Measurements from ENCODE around the gene D2HGDH.

D2HGDH gene

GRCh38 chr2:241743620-241744019 is 9.2 kb downstream of the D2HGDH start:
- Histone ChIP-seq H4K20me1 (ENCODE audit: control insufficient read depth, insufficient read depth, low read depth, low read length) (peaks cover 4% of the 10 kb centered on the region; the same call in 1 of the 2 replicates), H3K4me3 (ENCODE audit: low read length) (no peak overlapping the region), H3K27ac (ENCODE audit: low read depth, low read length) (no peak overlapping the region), H3K36me3 (ENCODE audit: control insufficient read depth, low read length) (peaks cover 60% of the 10 kb centered on the region), H3K4me2 (ENCODE audit: low read length) (no peak overlapping the region), H3K79me2 (ENCODE audit: control insufficient read depth, low read length) (peaks cover 36% of the 10 kb centered on the region), H3K9me2 (replicated peaks; ENCODE audit: control insufficient read depth, low read length) (no peaks in the 10 kb centered on the region), H3K4me1 (ENCODE audit: control insufficient read depth, low read length) (no peaks in the 10 kb centered on the region), H3F3A (ENCODE audit: control insufficient read depth, insufficient read depth) (no peaks in the 10 kb centered on the region), H3K9me3 (ENCODE audit: control insufficient read depth, insufficient read depth, low read length) (no peaks in the 10 kb centered on the region), H3K27me3 (ENCODE audit: control insufficient read depth, low read length) (no peaks in the 10 kb centered on the region)
- no peak for TF ChIP-seq EZH2phosphoT487 (IDR thresholded peaks at IDR 0.05; ENCODE audit: borderline replicate concordance, low read length)
- TF ChIP-seq, protein P1, sequence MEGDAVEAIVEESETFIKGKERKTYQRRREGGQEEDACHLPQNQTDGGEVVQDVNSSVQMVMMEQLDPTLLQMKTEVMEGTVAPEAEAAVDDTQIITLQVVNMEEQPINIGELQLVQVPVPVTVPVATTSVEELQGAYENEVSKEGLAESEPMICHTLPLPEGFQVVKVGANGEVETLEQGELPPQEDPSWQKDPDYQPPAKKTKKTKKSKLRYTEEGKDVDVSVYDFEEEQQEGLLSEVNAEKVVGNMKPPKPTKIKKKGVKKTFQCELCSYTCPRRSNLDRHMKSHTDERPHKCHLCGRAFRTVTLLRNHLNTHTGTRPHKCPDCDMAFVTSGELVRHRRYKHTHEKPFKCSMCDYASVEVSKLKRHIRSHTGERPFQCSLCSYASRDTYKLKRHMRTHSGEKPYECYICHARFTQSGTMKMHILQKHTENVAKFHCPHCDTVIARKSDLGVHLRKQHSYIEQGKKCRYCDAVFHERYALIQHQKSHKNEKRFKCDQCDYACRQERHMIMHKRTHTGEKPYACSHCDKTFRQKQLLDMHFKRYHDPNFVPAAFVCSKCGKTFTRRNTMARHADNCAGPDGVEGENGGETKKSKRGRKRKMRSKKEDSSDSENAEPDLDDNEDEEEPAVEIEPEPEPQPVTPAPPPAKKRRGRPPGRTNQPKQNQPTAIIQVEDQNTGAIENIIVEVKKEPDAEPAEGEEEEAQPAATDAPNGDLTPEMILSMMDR (IDR thresholded peaks at IDR 0.05; ENCODE audit: low read depth, low read length, poor library complexity, severe bottlenecking): no peak

- H3K4me3 ChIP-seq (ENCODE audit: low read length): no peak overlapping the region
- H3K9me3 ChIP-seq (ENCODE audit: control insufficient read depth, insufficient read depth, low read length): no peaks in the 10 kb centered on the region
- no peaks in the 10 kb centered on the region for H3K9me2 ChIP-seq (replicated peaks; ENCODE audit: control insufficient read depth, low read length)
- no peaks in the 10 kb centered on the region for H3F3A ChIP-seq (ENCODE audit: control insufficient read depth, insufficient read depth)
- no peak overlapping the region for H3K27ac ChIP-seq (ENCODE audit: low read depth, low read length)
- H3K4me2 ChIP-seq (ENCODE audit: low read length): no peak overlapping the region
- TF ChIP-seq, protein P1 (IDR thresholded peaks at IDR 0.05; ENCODE audit: low read depth, low read length, poor library complexity, severe bottlenecking): no peak
- no peak for TF ChIP-seq EZH2phosphoT487 (IDR thresholded peaks at IDR 0.05; ENCODE audit: borderline replicate concordance, low read length)
- H3K4me1 ChIP-seq (ENCODE audit: control insufficient read depth, low read length): no peaks in the 10 kb centered on the region
- H3K27me3 ChIP-seq (ENCODE audit: control insufficient read depth, low read length): no peaks in the 10 kb centered on the region
- peaks cover 60% of the 10 kb centered on the region for H3K36me3 ChIP-seq (ENCODE audit: control insufficient read depth, low read length)
- H3K79me2 ChIP-seq (ENCODE audit: control insufficient read depth, low read length): peaks cover 31% of the 10 kb centered on the region
- H4K20me1 ChIP-seq (ENCODE audit: control insufficient read depth, insufficient read depth, low read depth, low read length): peaks cover 4% of the 10 kb centered on the region; the same call in 1 of the 2 replicates
Measured at GRCh38 chr2:241744028-241744754, 9.8 kb downstream of the D2HGDH start.

DNA sequence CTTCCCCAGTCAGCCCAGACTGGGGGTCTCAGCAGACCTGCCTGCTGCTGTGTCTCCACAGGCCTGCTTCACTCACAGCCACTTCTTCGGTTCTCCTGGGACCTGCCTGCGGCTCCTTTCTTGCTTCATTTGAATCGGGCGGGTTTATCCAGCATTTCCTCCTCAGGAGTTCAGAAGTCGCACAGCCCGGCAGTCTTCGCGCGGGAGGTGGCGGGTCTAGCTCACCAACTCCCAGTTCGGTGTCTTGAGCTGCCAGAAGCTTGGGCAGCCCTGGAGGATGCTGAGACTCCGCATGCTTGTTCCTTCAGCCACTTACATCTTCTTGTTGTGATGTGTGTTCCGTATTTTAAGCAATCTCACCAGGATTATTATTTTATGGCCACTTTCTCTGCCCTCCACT is 10.8 kb downstream of the D2HGDH start:
- H3K9me2 ChIP-seq (replicated peaks; ENCODE audit: control insufficient read depth, low read length): no peaks in the 10 kb centered on the region
- no peaks in the 10 kb centered on the region for H3K4me1 ChIP-seq (ENCODE audit: control insufficient read depth, low read length)
- no peak overlapping the region for H3K4me3 ChIP-seq (ENCODE audit: low read length)
- H3K27me3 ChIP-seq (ENCODE audit: control insufficient read depth, low read length): no peaks in the 10 kb centered on the region
- H3K36me3 ChIP-seq (ENCODE audit: control insufficient read depth, low read length): peaks cover 58% of the 10 kb centered on the region
- H3K9me3 ChIP-seq (ENCODE audit: control insufficient read depth, insufficient read depth, low read length): no peaks in the 10 kb centered on the region
- H3F3A ChIP-seq (ENCODE audit: control insufficient read depth, insufficient read depth): no peaks in the 10 kb centered on the region
- H3K79me2 ChIP-seq (ENCODE audit: control insufficient read depth, low read length): peaks cover 20% of the 10 kb centered on the region
- TF ChIP-seq, protein P1 (IDR thresholded peaks at IDR 0.05; ENCODE audit: low read depth, low read length, poor library complexity, severe bottlenecking): no peak
- no peak for TF ChIP-seq EZH2phosphoT487 (IDR thresholded peaks at IDR 0.05; ENCODE audit: borderline replicate concordance, low read length)
- H3K4me2 ChIP-seq (ENCODE audit: low read length): no peak overlapping the region
- H4K20me1 ChIP-seq (ENCODE audit: control insufficient read depth, insufficient read depth, low read depth, low read length): peaks cover 4% of the 10 kb centered on the region; the same call in 1 of the 2 replicates
- no peak overlapping the region for H3K27ac ChIP-seq (ENCODE audit: low read depth, low read length)

All from DOHH2 (cell line).